Subcutaneous abdominal adipose tissue (tissue), 5 donors: ENCODE measurements around the gene SESN1.
"Not testable (repeated sequence)": the region's sequence is repeated elsewhere in the genome, so short reads cannot be mapped to it uniquely, and the experiment has no call there.

ENCODE experiments used
- H3K27ac ChIP-seq: one replicate; pipeline ENCODE4 v1.7.0; 2013; ENCODE audit warnings: low read depth, mild to moderate bottlenecking, inconsistent platforms, low read length, moderate library complexity
- H3K27me3 ChIP-seq, 5 donors: one replicate each; pipeline ENCODE4 v1.7.0; 2013; ENCODE audit warnings: low read length in 5 of 5, inconsistent platforms in 1 of 5; ENCODE audit not compliant: control insufficient read depth in 5 of 5, insufficient read depth in 4 of 5
- H3K36me3 ChIP-seq, 5 donors: one replicate each; pipeline ENCODE4 v1.7.0; 2013; ENCODE audit warnings: low read length in 5 of 5; ENCODE audit not compliant: control insufficient read depth in 5 of 5, insufficient read depth in 5 of 5
- H3K4me1 ChIP-seq, 5 donors: one replicate each; pipeline ENCODE4 v1.7.0; 2013; ENCODE audit warnings: low read length in 5 of 5, mild to moderate bottlenecking in 3 of 5, moderate library complexity in 1 of 5; ENCODE audit not compliant: control insufficient read depth in 5 of 5, insufficient read depth in 5 of 5
- H3K4me3 ChIP-seq, 5 donors: one replicate each; pipeline ENCODE4 v1.7.0; 2013; ENCODE audit warnings: low read length in 5 of 5, low read depth in 1 of 5
- H3K9ac ChIP-seq, 5 donors: one replicate each; pipeline ENCODE4 v1.7.0; 2013; ENCODE audit warnings: low read length in 5 of 5, mild to moderate bottlenecking in 4 of 5, moderate library complexity in 3 of 5
- H3K9me3 ChIP-seq, 5 donors: one replicate each; pipeline ENCODE4 v1.7.0; 2013; ENCODE audit warnings: low read length in 5 of 5; ENCODE audit not compliant: control insufficient read depth in 5 of 5
- donor health status: healthy.
- donor health status: healthy.
- donor health status: healthy.
- donor health status: healthy.
- donor health status: healthy.

SESN1 gene

GRCh38 chr6:108983151-108983550 lies 111.5 kb downstream of the SESN1 start:
- Histone ChIP-seq H3K27me3 (no peaks in the 10 kb centered on the region), H3K9me3 (peaks cover 0 to 8% (median 0%) of the 10 kb centered on the region in 5 donors), H3K9ac (no peak overlapping the region), H3K36me3 (peaks cover 13 to 19% (median 16%) of the 10 kb centered on the region in 5 donors), H3K27ac (no peak overlapping the region), H3K4me3 (no peak overlapping the region), H3K4me1 (peaks cover 0 to 6% (median 0%) of the 10 kb centered on the region in 5 donors)

- peaks cover 0 to 6% (median 0%) of the 10 kb centered on the region in 5 donors for H3K4me1 ChIP-seq
- peaks cover 7 to 15% (median 11%) of the 10 kb centered on the region in 5 donors for H3K36me3 ChIP-seq
- H3K9me3 ChIP-seq = peaks cover 0 to 8% (median 0%) of the 10 kb centered on the region in 5 donors
- H3K27ac ChIP-seq = no peak overlapping the region
- no peak overlapping the region for H3K9ac ChIP-seq
- H3K27me3 ChIP-seq = no peaks in the 10 kb centered on the region
- H3K4me3 ChIP-seq = no peak overlapping the region
Observed at GRCh38 chr6:108982154-108983113, 112.2 kb downstream of the SESN1 start.

GRCh38 chr6:108978638-108979037 lies 116.0 kb downstream of the SESN1 start:
- H3K27me3 ChIP-seq, H3K4me1 ChIP-seq, H3K36me3 ChIP-seq, H3K4me3 ChIP-seq, H3K9me3 ChIP-seq, H3K27ac ChIP-seq, H3K9ac ChIP-seq: not testable (repeated sequence)

- H3K4me3 ChIP-seq = no peak overlapping the region
- H3K27ac ChIP-seq = no peak overlapping the region
- H3K9ac ChIP-seq = no peak overlapping the region
- H3K36me3 ChIP-seq = no peaks in the 10 kb centered on the region
- peaks cover 0 to 2% (median 0%) of the 10 kb centered on the region in 5 donors for H3K9me3 ChIP-seq
- H3K4me1 ChIP-seq = peaks cover 0 to 7% (median 0%) of the 10 kb centered on the region in 5 donors
- H3K27me3 ChIP-seq = no peaks in the 10 kb centered on the region
Observed at GRCh38 chr6:108974201-108974600, 120.4 kb downstream of the SESN1 start.

GRCh38 chr6:108969776-108970175 lies 124.9 kb downstream of the SESN1 start:
- no peaks in the 10 kb centered on the region for H3K27me3 ChIP-seq
- no peak overlapping the region for H3K4me3 ChIP-seq
- H3K4me1 ChIP-seq = peaks cover 0 to 15% (median 2%) of the 10 kb centered on the region in 5 donors
- H3K36me3 ChIP-seq = no peaks in the 10 kb centered on the region
- no peaks in the 10 kb centered on the region for H3K9me3 ChIP-seq
- H3K27ac ChIP-seq = no peak overlapping the region
- no peak overlapping the region for H3K9ac ChIP-seq

DNA sequence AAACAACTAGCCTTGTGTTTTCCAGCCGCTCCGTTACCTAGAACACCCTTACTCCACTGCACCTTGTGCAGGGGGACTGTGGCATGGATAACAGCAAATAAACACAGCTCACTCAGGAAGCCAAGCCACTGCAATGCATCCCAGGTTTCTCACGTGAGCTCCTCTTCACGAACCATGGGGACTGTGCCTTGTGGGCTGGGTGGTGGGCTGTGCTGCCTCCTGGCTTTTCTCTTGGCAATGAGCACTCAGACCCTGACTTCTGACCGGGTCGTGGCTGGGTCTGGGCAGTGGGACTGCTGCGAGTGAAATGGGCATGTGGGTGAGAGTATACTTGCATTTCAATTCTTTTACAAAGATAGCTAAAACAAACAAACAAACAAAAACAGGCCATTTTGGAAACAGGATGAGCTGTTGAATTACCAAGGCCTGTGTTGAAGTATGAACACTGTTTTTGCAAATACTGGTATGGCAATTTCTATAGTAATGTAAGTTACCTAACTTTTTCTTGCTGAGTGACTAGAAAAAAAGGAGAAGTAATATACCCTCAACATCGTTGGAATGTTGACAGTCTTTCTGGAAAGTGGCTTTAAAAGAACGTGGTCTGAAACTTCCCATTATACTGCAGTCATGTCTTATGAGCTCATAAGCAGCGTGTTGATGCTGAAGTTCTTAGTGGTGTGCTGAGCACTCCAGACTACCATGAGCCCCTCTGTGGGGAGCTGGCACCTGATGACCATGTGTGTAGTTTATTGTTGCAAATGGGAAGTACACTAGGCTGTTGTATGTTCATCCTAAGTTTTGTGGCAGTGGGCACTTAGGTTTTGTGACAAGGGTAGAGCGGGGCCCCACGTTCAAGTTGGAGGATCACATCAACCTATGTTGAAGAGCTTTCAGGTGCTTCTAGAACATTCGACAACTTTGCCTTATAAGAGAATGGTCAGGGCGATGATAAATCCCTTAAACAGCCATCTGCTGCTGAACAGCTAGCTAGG lies 126.0 kb downstream of the SESN1 start:
- peaks cover 0 to 15% (median 2%) of the 10 kb centered on the region in 5 donors for H3K4me1 ChIP-seq
- H3K4me3 ChIP-seq = no peak overlapping the region
- no peaks in the 10 kb centered on the region for H3K9me3 ChIP-seq
- H3K9ac ChIP-seq = no peak overlapping the region
- peaks cover 0 to 4% (median 0%) of the 10 kb centered on the region in 5 donors for H3K36me3 ChIP-seq
- no peaks in the 10 kb centered on the region for H3K27me3 ChIP-seq
- no peak overlapping the region for H3K27ac ChIP-seq

DNA sequence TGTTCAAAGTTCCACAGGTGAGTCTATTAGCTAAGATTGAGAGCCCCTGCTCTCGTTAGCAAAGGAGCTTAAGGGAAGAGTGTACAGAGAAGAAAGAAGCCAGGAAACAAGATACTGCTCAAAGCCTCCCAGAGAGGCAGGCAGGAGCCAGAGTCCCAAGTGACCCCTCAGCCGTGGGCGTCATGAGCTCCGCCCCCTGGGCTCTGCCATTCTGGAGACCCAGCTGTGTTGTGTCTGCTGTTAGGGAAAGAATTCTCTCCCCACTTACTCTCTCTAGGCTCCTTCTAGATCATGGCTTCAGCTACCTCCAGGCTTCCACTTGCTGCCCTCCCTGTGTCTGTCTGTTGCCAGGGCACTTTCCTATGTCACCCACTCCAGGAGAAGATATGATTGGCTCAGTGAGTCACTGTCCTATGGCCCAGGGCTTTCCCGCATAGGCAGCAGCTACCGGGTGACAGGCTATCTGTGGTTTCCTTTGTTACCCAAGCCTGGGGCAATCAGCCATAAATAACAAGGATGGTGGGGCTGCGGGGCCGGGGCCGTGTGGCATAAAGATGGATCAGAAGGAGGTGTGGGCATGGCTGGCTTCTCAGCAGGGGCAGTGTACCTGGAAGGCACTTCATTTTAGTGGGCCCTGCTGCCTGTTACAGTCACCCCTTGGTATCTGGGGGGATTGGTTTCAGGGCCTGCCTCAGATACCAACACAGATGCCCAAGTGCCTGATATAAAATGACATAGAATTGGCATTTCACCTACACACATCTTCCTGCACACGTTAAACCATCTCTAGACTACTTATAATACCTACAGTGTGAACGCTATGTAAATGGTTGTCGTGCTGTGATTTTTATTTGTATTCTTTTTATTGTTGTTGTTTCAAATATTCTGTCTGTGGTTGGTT lies 127.5 kb downstream of the SESN1 start:
- peaks cover 0 to 7% (median 0%) of the 10 kb centered on the region in 5 donors for H3K36me3 ChIP-seq
- no peaks in the 10 kb centered on the region for H3K27me3 ChIP-seq
- H3K9ac ChIP-seq = no peak overlapping the region
- peaks cover 0 to 15% (median 2%) of the 10 kb centered on the region in 5 donors for H3K4me1 ChIP-seq
- no peak overlapping the region for H3K4me3 ChIP-seq
- H3K9me3 ChIP-seq = no peaks in the 10 kb centered on the region
- no peak overlapping the region for H3K27ac ChIP-seq

- Histone ChIP-seq H3K9me3 (no peaks in the 10 kb centered on the region), H3K9ac (no peak overlapping the region), H3K36me3 (peaks cover 0 to 7% (median 0%) of the 10 kb centered on the region in 5 donors), H3K27ac (no peak overlapping the region), H3K4me1 (peaks cover 0 to 15% (median 2%) of the 10 kb centered on the region in 5 donors), H3K4me3 (no peak overlapping the region), H3K27me3 (no peaks in the 10 kb centered on the region)
Observed at GRCh38 chr6:108966251-108966650, 128.4 kb downstream of the SESN1 start.

GRCh38 chr6:108961985-108962384 lies 132.7 kb downstream of the SESN1 start:
- H3K4me3 ChIP-seq = no peak overlapping the region
- peaks cover 0 to 7% (median 0%) of the 10 kb centered on the region in 5 donors for H3K36me3 ChIP-seq
- H3K9me3 ChIP-seq = no peaks in the 10 kb centered on the region
- no peaks in the 10 kb centered on the region for H3K27me3 ChIP-seq
- no peak overlapping the region for H3K27ac ChIP-seq
- H3K9ac ChIP-seq = no peak overlapping the region
- peaks cover 0 to 20% (median 6%) of the 10 kb centered on the region in 5 donors for H3K4me1 ChIP-seq
